SK-MEL-5 (cell line): ENCODE data around the gene PHACTR3. TPM values are rescaled to one million over a fixed set of nuclear protein-coding genes. Genes with fewer than 3 reads are reported as not detected.

ENCODE experiments used
- DNase-seq: peaks from one replicate; pipeline ENCODE4 v3.0.0-alpha.2; 2016; ENCODE audit warnings: low read depth, low spot score
- in situ Hi-C: cut with HindIII; loops from 2 replicates; pipeline ENCODE4 v1.10.0; 2016; ENCODE audit warnings: low sequenced_read_pairs, high pct_unique_total_duplicates, low pct_unique_long_range_greater_than_20kb
- total RNA-seq: library from RNA; depleted of rRNA; stranded (reverse); fragments of >200 nt; shearing (Covaris generic); gene quantifications from 2 replicates; pipeline ENCODE4 v1.2.3, GENCODE V29; 2014

The PHACTR3 gene
- total RNA-seq, 1 experiment from 2014 or later, result not detected

DNA sequence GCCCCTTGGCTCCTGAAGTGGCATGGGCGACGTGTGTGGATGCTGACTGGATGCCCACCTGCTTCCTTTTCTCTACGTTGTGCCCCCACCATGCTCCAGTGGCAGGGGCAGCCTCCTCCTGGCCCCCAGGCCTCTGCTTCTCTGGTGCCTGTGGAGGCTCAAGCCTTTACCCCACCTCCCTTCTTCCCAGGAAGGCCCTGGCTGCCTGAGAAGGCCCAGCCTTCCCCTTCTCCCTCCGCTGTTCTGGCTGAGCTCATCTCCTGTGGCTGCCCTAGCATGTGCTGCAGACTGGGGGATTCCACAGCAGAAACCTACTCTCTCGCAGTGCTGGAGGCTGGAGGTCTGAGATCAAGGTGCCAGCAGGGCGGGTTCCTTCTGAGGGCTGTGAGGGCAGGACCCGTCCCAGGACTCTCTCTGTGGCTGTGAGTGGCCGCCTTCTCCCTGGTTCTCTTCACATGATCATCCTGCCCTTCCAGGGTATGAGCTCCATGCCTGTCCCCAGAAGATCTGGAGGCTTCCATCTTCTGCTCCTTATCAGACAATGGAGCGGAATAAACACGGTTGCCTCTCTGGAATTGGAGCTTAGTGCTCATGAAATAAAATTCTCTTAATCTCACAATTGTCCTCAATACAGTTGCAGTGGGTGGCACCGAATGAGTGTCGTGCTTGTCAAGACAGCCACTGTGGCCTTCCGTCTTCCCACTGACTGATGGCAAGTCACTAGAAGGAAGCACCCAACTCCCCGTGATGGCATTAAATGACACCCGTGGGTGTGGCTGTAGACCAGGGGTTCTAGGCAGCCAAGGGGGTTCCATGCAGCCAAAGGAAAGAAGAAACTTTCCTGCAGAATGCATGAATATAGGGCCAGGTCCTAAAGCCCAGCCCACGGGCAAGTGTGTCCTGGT, 25.1 kb downstream of the PHACTR3 start:
- no peak for DNase-seq
- in situ Hi-C loops, result no loop called here

GRCh38 chr20:59630526-59630925, 26.2 kb downstream of the PHACTR3 start:
- in situ Hi-C loops, result no loop called here
- DNase-seq, result no peak

- in situ Hi-C loops, result no loop called here
- no peak for DNase-seq
Measured at GRCh38 chr20:59631751-59632540, 27.6 kb downstream of the PHACTR3 start.

GRCh38 chr20:59632541-59633113, 28.3 kb downstream of the PHACTR3 start:
- no peak for DNase-seq
- in situ Hi-C loops, result no loop called here

DNA sequence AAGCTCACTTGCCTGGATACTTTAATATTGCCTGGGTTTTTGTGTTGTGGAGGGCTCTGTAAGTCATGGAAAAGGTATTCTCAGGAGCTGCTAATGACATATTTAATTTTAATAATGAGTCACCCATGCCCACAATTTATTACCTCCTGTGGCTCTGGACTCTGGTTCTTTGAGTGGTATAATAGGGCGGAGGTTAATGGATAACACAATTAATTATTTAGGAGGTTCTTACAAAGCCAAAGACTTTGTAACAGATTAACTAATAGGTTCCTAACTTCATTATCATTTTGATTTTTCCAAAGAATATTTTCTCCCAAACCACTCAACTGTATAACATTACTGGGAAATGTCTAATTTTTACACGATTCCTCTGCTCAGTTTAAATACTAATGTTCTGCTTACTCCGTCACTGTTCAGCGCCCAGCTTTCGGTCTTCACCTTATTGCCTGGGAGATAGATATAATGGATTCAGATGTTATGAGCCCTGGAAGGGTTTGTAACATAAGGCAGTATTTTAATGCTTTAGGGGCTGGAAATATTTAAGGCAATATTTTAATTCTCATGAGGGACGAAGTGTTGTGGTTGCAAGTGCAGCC, 29.4 kb downstream of the PHACTR3 start:
- in situ Hi-C loops, result no loop called here
- DNase-seq, result no peak

DNA sequence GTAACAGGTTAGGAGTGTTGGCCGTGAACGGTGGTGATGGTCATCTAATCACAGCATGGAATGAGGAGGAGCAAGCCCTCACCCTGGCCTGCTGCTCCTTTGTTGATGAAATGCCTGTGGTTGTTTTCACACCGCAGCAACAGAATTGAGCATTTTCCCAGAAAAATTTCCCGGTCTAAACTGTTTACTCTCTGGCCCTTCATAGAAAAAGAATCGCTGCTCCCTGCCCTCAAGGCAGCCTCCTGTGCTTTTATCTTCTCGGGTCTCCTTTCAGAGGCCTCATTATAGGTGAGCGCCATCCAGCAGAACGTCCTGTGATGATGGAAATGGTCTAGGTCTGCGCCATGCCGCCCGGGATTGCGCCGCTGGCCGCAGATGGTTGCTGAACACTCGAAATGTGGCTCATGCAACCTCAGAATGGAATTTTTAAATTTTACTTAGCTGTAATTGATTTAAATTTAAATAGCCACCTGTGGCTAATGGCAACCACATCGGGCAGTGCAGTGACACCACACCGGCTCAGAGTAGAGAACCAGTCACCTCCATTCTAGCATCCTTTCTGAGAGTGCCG, 30.2 kb downstream of the PHACTR3 start:
- no peak for DNase-seq
- in situ Hi-C loops, result no loop called here

GRCh38 chr20:59636766-59637370, 32.5 kb downstream of the PHACTR3 start:
- in situ Hi-C loops, result no loop called here
- no peak for DNase-seq

DNA sequence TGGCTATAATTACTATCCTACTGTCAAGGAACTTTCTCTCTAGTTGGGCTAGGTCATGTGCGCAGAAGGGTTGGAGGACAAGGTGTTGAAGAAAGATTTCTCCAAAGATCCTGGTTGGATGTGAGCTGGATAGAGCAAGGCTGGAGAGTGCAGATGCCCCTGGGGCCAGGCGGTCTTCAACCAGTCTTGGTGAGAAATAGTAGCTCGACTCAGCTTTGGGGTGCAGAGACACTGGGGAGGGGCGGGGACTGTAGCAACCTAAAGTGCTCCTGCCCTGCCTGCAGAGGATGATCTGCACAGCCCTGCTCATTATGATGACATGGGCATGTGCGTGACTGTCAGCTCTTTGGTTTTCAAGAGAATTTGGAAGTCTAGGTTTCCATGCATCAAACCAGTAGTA, 35.9 kb downstream of the PHACTR3 start:
- no peak for DNase-seq
- in situ Hi-C loops, result no loop called here

DNA sequence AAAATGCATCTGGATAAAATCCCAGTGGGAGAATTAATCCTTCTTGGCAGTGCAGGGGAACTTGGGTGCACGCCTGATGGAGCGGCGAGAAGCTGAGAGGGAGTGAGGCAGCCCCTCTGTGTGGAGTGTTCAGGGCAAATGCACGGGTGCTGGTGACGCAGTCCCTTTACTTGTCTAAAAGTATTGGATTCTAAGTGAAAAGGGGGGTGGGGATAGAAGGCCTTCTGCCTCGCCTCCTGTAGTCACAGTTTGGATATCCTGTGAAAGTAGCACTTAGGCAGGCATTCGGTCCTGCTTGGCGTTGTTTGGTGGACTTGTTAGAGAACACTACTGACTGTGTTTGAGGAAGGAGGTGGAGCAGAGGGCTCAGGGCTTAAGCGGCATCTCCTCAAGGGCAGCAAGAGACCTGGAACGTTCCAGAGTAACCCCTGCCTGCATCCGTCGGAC, 39.3 kb downstream of the PHACTR3 start:
- in situ Hi-C loops, result no loop called here
- DNase-seq, result no peak

DNA sequence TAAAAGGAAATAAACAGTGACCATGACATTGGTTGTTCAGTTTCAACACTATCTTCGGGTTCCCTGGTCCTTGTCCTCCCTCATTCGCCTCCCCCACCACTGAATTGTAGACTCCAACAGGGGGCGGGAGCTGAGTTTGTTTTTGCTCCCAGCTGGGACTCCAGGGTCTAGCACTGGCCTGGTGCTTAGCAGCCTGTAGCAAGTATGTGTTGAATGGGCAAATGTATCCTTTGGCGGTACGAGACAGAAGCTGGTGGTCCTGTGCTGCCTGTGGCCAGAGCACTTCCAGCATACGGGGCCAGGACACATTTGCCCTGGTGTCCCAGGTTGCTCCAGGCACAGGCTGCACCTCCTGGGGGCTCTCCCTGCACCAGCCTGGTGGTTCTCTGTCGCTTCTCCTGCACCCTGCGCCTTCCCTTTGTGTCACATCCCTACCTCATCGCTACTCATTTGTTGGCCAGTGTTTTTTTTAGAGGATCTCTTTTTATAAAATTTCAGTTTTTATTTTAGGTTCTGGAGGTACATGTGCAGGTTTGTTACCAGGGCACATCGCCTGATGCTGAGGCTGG, 40.1 kb downstream of the PHACTR3 start:
- in situ Hi-C loops, result no loop called here
- DNase-seq, result no peak

GRCh38 chr20:59645271-59645670, 40.9 kb downstream of the PHACTR3 start:
- in situ Hi-C loops, result no loop called here
- no peak for DNase-seq

DNA sequence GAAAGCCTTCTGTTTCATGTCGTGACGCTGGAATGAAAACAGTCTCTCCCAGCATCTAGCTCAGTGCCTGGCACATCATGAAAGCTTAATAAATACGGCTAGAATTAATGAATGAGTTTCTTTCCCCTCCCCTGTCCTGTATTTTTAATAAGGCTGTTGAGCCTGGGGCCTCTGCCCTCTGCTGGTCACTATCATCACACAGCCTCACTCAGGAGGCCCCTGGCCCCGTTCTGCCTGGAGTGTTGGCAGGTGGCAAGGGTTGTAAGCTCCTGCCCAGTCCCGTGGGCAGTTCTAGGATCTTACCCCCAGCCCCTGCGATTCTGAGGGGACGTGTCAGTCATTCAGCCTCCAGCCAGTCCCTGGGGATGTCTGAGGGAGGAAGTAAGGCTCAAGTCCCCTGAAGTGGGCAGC, 41.4 kb downstream of the PHACTR3 start:
- DNase-seq, result peak; percentile 43
- in situ Hi-C loops, result no loop called here

GRCh38 chr20:59646487-59646886, 42.1 kb downstream of the PHACTR3 start:
- no peak for DNase-seq
- in situ Hi-C loops, result no loop called here

DNA sequence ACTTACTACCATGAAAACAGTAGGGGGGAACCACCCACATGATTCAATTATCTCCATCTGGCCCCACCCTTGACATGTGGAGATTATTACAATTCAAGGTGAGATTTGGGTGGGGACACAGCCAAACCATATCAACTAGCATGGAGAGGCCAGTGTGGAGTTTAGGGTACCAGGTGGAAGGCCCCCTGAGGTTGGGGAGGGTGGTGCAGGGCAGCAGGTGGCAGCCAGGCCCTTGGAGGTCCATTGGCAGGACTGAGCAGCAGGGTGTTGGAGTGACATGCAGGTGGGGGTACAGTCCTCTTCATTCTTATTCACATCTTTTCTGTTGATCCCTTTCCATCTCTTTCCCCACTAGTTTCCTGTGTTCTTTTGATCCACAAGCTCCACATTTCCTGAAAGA, 42.9 kb downstream of the PHACTR3 start:
- in situ Hi-C loops, result no loop called here
- DNase-seq, result no peak

- in situ Hi-C loops, result no loop called here
Measured at GRCh38 chr20:59648466-59649070, 44.2 kb downstream of the PHACTR3 start.

DNA sequence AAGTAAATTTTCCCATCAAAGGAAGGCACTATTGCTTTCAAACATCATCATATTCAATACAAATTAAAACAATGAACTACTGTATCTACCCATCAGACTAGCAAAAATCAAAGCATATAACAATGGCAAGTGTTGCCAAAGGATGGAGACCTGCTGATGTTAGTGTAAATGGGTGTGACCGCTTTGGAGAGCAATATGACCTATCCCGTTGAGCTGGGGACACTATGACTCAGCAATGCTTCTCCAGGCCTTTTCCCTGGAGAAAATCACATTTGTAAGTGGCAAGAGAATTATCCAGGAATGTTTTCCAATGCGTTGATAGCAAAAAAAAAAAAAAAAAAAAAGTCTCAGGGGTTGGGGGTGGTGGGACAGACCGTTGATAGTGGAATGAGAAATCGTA, 46.1 kb downstream of the PHACTR3 start:
- no peak for DNase-seq

More at GRCh38 chr20:59648466-59649070, 44.2 kb downstream of the PHACTR3 start:
- DNase-seq, result no peak

GRCh38 chr20:59652381-59652780, 48.0 kb downstream of the PHACTR3 start:
- in situ Hi-C loops, result no loop called here
- no peak for DNase-seq

More for the DNA sequence above, 46.1 kb downstream of the PHACTR3 start:
- in situ Hi-C loops, result no loop called here
